K562 (cell line): ENCODE data around the gene PRKG1. TPM values are rescaled to one million over a fixed set of nuclear protein-coding genes. Genes with fewer than 3 reads are reported as not detected.

Experiments used
- ATAC-seq: fragments of 200-7000 bp; cut with Tn5 transposase; 3 replicates; pipeline ENCODE4 v1.9.1; 2020; ENCODE audit warnings: moderate library complexity
- BruUV-seq: library from RNA; stranded (reverse); fragments of 400-500 nt; replicated peaks from 2 replicates; lab custom pipeline; 2021; lab: Mats Ljungman, UMichigan
- CTCF ChIA-PET: fragments of 300-600 bp; formaldehyde crosslinking; extraction: SDS; loops from one replicate; lab custom pipeline; 2021; ENCODE audit warnings: low intra/inter-chr PET ratio; lab: Yijun Ruan, JAX
- POLR2A ChIA-PET: fragments of 300-600, 350-650 bp; sonication (Branson Sonifier 250); formaldehyde crosslinking; extraction: SDS; loops from one replicate; lab custom pipeline; 2021; ENCODE audit warnings: antibody characterized with exemption, inconsistent platforms; lab: Yijun Ruan, JAX
- DNase-seq, 4 experiments: peaks; one replicate each; pipeline versions ENCODE4 v3.0.0 to v3.0.0-alpha.2; 2011 to 2018; ENCODE audit warnings: low spot score in 3 of 4, mixed read lengths in 3 of 4; ENCODE audit errors: extremely low read depth in 1 of 4
- FAIRE-seq: peaks from 2 replicates; lab custom pipeline; 2011; peaks lifted over from hg19 to GRCh38; lab: Jason Lieb, UNC
- H2AFZ ChIP-seq: 2 replicates; pipeline ENCODE4 v1.6.0; 2011; ENCODE audit warnings: low read depth, low read length, control low read depth, inconsistent platforms
- H3K27ac ChIP-seq: fragments of 200-600 bp; 3 replicates; pipeline ENCODE4 v1.8.0; 2011; ENCODE audit warnings: low read depth, mild to moderate bottlenecking, control low read depth, inconsistent platforms, low read length, moderate library complexity, mixed read lengths; ENCODE audit errors: extremely low read depth
- H3K27me3 ChIP-seq, 2 experiments: fragments of 300-600 bp in 1 of 2; 2 replicates in 1 of 2; 3 replicates in 1 of 2; pipeline versions ENCODE4 v1.6.0 to v1.8.0; 2011; ENCODE audit warnings: inconsistent platforms in 2 of 2, low read length in 2 of 2, mild to moderate bottlenecking in 1 of 2, mixed read lengths in 1 of 2, moderate library complexity in 1 of 2; ENCODE audit not compliant: control insufficient read depth in 2 of 2, insufficient read depth in 2 of 2
- H3K36me3 ChIP-seq: fragments of 300-600 bp; 3 replicates; pipeline ENCODE4 v1.8.0; 2011; ENCODE audit warnings: mild to moderate bottlenecking, low read length, inconsistent platforms; ENCODE audit not compliant: control insufficient read depth, insufficient read depth
- H3K4me1 ChIP-seq, 2 experiments: fragments of 200-600 bp in 1 of 2; replicated peaks in 1 of 2; 2 replicates in 1 of 2; 3 replicates in 1 of 2; pipeline versions ENCODE4 v1.5.1 to v1.8.0; 2011; ENCODE audit warnings: inconsistent platforms in 2 of 2, low read length in 2 of 2, mild to moderate bottlenecking in 1 of 2, mixed read lengths in 1 of 2, moderate library complexity in 1 of 2; ENCODE audit not compliant: control insufficient read depth in 2 of 2, insufficient read depth in 2 of 2
- H3K4me2 ChIP-seq: 2 replicates; pipeline ENCODE4 v1.6.1; 2011; ENCODE audit warnings: low read length, control low read depth, inconsistent platforms, mixed read lengths; ENCODE audit not compliant: insufficient read depth
- H3K4me3 ChIP-seq: fragments of 200-600 bp; sonication (generic), shearing (Covaris generic); 2 replicates; pipeline ENCODE4 v1.5.1; 2016; ENCODE audit warnings: control low read depth, inconsistent platforms
- H3K79me2 ChIP-seq: fragments of 200-600 bp; 3 replicates; pipeline ENCODE4 v1.8.0; 2011; ENCODE audit warnings: low read length, inconsistent platforms; ENCODE audit not compliant: control insufficient read depth, insufficient read depth
- H3K9ac ChIP-seq, 2 experiments: 2 replicates each; pipeline versions ENCODE4 v1.6.0 to v1.6.1; 2011; ENCODE audit warnings: low read depth in 2 of 2, low read length in 2 of 2, control low read depth in 1 of 2, inconsistent platforms in 1 of 2, mild to moderate bottlenecking in 1 of 2, mixed read lengths in 1 of 2; ENCODE audit not compliant: insufficient read depth in 1 of 2
- H3K9me1 ChIP-seq: one replicate; pipeline ENCODE4 v1.6.0; 2011; ENCODE audit warnings: inconsistent platforms, mild to moderate bottlenecking, low read length, moderate library complexity; ENCODE audit not compliant: control insufficient read depth, insufficient read depth
- H3K9me3 ChIP-seq: replicated peaks from 2 replicates; pipeline ENCODE4 v1.5.1; 2011; ENCODE audit warnings: low read depth, low read length, inconsistent platforms; ENCODE audit not compliant: control insufficient read depth, insufficient read depth
- H4K20me1 ChIP-seq: replicated peaks from 2 replicates; pipeline ENCODE4 v1.6.1; 2011; ENCODE audit warnings: low read length, inconsistent platforms, mixed read lengths; ENCODE audit not compliant: control insufficient read depth, insufficient read depth
- EGR1 ChIP-seq: fragments of 450-650 bp; conservative IDR thresholded peaks from 2 replicates; pipeline ENCODE4 v1.6.1; 2017; ENCODE audit warnings: mild to moderate bottlenecking
- HOXB6 ChIP-seq: fragments of 250-450 bp; sonication (Bioruptor Pico); IDR thresholded peaks from 2 replicates; pipeline ENCODE4 v1.5.1; 2022; ENCODE audit warnings: mild to moderate bottlenecking, borderline replicate concordance
- NCOA1 ChIP-seq: fragments of 450-650 bp; IDR thresholded peaks from 2 replicates; pipeline ENCODE4 v1.6.1; 2016; ENCODE audit warnings: low read depth
- NFYB ChIP-seq: IDR thresholded peaks from 2 replicates; pipeline ENCODE4 v1.6.1; 2011; ENCODE audit warnings: mild to moderate bottlenecking, moderate library complexity; ENCODE audit not compliant: insufficient read length; ENCODE audit errors: extremely low read depth
- ZNF609 ChIP-seq: sonication (generic); formaldehyde crosslinking; IDR thresholded peaks from 2 replicates; pipeline ENCODE4 v1.8.1; 2023; ENCODE audit warnings: missing genetic modification reagents, mild to moderate bottlenecking, borderline replicate concordance
- ZNF79 ChIP-seq: fragments of 250-450 bp; sonication (Bioruptor Pico); IDR thresholded peaks from 2 replicates; pipeline ENCODE4 v1.4.0; 2020; ENCODE audit warnings: low read depth, mild to moderate bottlenecking, moderate library complexity
- WGBS: fragments of 100-300 bp; shearing (Covaris generic); methylation state at CpG from one replicate; pipeline ENCODE4 v1.1.6; 2016; ENCODE audit warnings: low coverage, mixed read lengths; ENCODE audit not compliant: insufficient coverage; ENCODE audit errors: missing lambda C conversion rate; 5-methylcytosine and 5-hydroxymethylcytosine counted together
- in situ Hi-C: fragments of 300-500 bp; cut with MboI; formaldehyde crosslinking; loops from 4 replicates; pipeline ENCODE4 v1.15.0; 2018; ENCODE audit warnings: inconsistent platforms, mixed read lengths
- intact Hi-C: fragments of 100-400 bp; cut with micrococcal nuclease; formaldehyde crosslinking; loops from 2 replicates; pipeline ENCODE4 v1.14.2; 2022
- polyA plus RNA-seq, 8 experiments: library from polyadenylated mRNA; depleted of rRNA in 4 of 8; stranded (reverse) in 5 of 8; unstranded in 3 of 8; fragments of >200 nt; fragmentation: Nextera tagmentation in 2 of 8; fragmentation: Illumina TruSeq in 1 of 8; extraction: Ambion mirVana in 2 of 8; extraction: Trizol in 1 of 8; gene quantifications; 2 replicates each; pipeline versions ENCODE4 v1.2.1 to v1.2.3, GENCODE V29; 2011 to 2014; ENCODE audit warnings: inconsistent platforms in 1 of 8, missing spikeins in 1 of 8
- total RNA-seq, 7 experiments: library from RNA; depleted of rRNA in 6 of 7; stranded (reverse); fragments of >200 nt in 6 of 7; fragmentation: Illumina TruSeq in 2 of 7; extraction: Trizol in 2 of 7; gene quantifications; 2 replicates each; pipeline versions ENCODE4 v1.2.1 to v1.2.3, GENCODE V29; 2011 to 2021; ENCODE audit warnings: low replicate concordance in 1 of 7
- TF ChIP-seq, protein P1 (sequence below): fragments of 250-450 bp; sonication (Bioruptor Pico); IDR thresholded peaks from 2 replicates; pipeline ENCODE4 v1.5.0; 2021; ENCODE audit warnings: mild to moderate bottlenecking, borderline replicate concordance

PRKG1 gene
- total and polyA plus RNA-seq, 9 of the 15 experiments (the other 6 are each of a cell fraction or from before 2014, with no cell fraction given) = 0.22 TPM; not detected in 8

DNA sequence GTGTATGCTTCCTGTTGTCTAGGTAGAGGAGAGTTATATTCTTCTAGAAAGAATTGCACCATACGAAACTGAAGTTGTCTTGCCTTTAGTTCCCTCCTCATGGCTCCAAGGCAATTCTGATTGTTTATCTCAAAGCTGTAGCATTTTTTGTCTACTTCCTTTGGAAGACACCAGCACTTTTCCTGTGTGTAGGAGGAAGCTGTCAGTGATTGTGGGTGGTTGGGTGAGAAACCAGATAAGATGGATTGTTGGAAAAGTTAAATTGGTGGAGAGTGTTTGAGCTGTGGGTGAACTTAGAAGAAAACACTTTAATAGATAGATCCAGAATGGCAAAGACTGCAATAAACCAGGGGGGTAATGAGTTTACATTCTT lies 637.2 kb downstream of the PRKG1 start (continued):
- TF ChIP-seq NFYB (no peak), ZNF79 (no peak), NCOA1 (no peak), ZNF609 (CRISPR knock-in tag) (no peak), HOXB6 (no peak)
- TF ChIP-seq, all 486 proteins: peak for 0

- ChIA-PET CTCF (no interaction called here), POLR2A (no interaction called here)
- Histone ChIP-seq H4K20me1 (no peaks in the 10 kb centered on the region), H3K9me3 (no peaks in the 10 kb centered on the region), H3K9ac (no peak overlapping the region), H2AFZ (no peak overlapping the region), H3K4me3 (no peak overlapping the region), H3K4me2 (no peak overlapping the region), H3K36me3 (no peaks in the 10 kb centered on the region), H3K9me1 (no peaks in the 10 kb centered on the region), H3K79me2 (no peaks in the 10 kb centered on the region), H3K27me3 (no peaks in the 10 kb centered on the region), H3K27ac (no peak overlapping the region), H3K4me1 (no peaks in the 10 kb centered on the region)
- in situ Hi-C loops = no loop called here
- no peak for DNase-seq
- no peak for ATAC-seq
- TF ChIP-seq, protein P1, sequence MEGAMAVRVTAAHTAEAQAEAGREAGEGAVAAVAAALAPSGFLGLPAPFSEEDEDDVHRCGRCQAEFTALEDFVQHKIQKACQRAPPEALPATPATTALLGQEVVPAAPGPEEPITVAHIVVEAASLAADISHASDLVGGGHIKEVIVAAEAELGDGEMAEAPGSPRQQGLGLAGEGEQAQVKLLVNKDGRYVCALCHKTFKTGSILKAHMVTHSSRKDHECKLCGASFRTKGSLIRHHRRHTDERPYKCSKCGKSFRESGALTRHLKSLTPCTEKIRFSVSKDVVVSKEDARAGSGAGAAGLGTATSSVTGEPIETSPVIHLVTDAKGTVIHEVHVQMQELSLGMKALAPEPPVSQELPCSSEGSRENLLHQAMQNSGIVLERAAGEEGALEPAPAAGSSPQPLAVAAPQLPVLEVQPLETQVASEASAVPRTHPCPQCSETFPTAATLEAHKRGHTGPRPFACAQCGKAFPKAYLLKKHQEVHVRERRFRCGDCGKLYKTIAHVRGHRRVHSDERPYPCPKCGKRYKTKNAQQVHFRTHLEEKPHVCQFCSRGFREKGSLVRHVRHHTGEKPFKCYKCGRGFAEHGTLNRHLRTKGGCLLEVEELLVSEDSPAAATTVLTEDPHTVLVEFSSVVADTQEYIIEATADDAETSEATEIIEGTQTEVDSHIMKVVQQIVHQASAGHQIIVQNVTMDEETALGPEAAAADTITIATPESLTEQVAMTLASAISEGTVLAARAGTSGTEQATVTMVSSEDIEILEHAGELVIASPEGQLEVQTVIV (CRISPR knock-in tag) = no peak
- no peak for TF ChIP-seq EGR1
- 0% methylated on average over 4 of the region's 4 CpGs for WGBS
- no peak for FAIRE-seq
- intact Hi-C loops = no loop called here
- BruUV-seq = no TSS peak
These were observed 642.7 kb downstream of the PRKG1 start for GRCh38 chr10:51716981-51717380.
